Subcutaneous adipose tissue (tissue), 4 donors: ENCODE results near the gene SOX8. TPM values are rescaled to one million over a fixed set of nuclear protein-coding genes. Genes with fewer than 3 reads are reported as not detected.

Source experiments
- total RNA-seq, 4 donors: library from RNA; depleted of rRNA; stranded (reverse); fragments of >200 nt; gene quantifications; one replicate each; pipeline ENCODE4 v1.1.0, GENCODE V29; 2016
- TF ChIP-seq, protein P1 (sequence below): fragments of 450-650 bp; IDR thresholded peaks from one replicate; pipeline ENCODE4 v1.5.1; 2016; ENCODE audit warnings: low read depth, mild to moderate bottlenecking, control low read depth, antibody characterized with exemption, moderate library complexity

SOX8 gene
- total RNA-seq, 4 donors from 2014 or later, result 1.0 TPM; not detected in 3

DNA sequence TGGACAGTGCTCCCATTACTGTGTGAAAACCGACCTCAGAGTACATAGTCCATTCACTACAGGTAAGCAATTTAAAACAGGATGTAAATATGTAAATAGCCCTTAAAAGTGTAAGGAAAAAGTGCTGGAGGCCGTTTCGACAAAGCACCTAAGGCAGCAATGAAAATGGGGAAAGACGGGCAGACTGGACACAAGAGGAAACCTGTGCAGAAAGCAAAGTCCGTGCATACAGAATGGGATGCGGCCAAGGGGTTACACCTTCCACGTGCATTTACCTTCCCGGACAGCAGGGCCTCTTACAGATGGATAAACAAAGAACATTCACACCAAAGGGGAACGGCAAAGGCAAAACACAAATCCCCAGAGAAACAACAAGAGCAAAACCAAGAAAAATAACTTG is 42.8 kb upstream of the SOX8 start:
- TF ChIP-seq, protein P1, sequence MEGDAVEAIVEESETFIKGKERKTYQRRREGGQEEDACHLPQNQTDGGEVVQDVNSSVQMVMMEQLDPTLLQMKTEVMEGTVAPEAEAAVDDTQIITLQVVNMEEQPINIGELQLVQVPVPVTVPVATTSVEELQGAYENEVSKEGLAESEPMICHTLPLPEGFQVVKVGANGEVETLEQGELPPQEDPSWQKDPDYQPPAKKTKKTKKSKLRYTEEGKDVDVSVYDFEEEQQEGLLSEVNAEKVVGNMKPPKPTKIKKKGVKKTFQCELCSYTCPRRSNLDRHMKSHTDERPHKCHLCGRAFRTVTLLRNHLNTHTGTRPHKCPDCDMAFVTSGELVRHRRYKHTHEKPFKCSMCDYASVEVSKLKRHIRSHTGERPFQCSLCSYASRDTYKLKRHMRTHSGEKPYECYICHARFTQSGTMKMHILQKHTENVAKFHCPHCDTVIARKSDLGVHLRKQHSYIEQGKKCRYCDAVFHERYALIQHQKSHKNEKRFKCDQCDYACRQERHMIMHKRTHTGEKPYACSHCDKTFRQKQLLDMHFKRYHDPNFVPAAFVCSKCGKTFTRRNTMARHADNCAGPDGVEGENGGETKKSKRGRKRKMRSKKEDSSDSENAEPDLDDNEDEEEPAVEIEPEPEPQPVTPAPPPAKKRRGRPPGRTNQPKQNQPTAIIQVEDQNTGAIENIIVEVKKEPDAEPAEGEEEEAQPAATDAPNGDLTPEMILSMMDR, result no peak

DNA sequence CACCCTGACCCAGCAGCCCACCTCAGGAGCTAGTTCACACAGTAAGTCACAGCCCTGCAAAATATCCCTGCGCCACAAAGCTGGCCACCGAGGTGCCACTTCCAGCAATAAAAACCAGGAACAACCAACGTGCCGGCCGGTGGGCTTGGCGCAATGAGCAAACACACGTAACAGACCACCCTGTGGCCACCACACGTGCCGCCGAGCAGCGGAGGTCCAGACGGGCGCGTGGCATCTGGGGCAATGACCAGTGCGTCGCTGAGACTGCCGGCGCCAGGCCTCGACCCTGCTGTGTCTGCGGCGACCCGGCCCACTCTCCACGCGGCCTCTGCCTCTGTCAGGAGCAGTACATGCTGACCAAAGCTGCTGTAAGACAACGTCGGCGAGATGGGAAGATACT is 42.3 kb upstream of the SOX8 start:
- TF ChIP-seq, protein P1, result no peak

DNA sequence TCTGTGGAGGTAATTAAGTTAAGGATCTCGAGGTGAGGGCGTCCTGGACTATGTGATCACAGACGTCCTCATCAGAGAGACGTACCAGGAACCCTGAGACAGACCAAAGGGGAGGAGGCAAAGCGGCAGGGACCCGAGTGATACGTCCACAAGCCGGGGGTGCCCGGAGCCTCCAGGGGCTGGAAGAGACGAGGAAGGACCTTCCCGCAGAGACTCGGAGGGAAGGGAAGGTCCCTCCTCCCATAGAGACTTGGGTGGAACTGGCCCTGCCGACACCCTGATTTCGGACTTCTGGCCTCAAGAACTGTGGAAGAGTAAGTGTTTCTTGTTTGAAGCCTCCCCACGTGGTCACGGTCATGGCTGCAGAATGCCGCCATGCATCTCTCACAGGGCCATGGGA is 41.6 kb upstream of the SOX8 start:
- TF ChIP-seq, protein P1, result no peak

DNA sequence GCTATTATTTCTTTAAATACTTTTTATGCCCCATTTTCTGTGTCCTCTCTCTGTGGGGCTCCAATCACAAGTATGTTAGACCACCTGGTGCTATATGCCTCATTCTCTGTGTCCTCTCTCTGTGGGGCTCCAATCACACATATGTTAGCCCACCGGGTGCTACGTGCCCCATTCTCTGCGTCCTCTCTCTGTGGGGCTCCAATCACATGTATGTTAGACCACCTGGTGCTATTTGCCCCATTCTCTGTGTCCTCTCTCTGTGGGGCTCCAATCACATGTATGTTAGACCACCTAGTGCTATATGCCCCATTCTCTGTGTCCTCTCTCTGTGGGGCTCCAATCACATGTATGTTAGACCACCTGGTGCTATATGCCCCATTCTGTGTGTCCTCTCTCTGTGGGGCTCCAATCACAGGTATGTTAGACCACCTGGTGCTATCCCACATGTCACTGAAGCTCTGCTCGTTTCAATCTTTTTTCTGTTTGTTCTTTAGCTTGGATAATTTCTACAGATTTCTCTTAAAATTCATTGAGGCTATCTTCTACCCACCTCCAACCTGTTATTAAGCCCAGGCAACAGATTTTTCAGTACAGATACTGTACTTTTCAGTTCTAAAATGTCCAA is 39.0 kb upstream of the SOX8 start:
- TF ChIP-seq, protein P1, result no peak

DNA sequence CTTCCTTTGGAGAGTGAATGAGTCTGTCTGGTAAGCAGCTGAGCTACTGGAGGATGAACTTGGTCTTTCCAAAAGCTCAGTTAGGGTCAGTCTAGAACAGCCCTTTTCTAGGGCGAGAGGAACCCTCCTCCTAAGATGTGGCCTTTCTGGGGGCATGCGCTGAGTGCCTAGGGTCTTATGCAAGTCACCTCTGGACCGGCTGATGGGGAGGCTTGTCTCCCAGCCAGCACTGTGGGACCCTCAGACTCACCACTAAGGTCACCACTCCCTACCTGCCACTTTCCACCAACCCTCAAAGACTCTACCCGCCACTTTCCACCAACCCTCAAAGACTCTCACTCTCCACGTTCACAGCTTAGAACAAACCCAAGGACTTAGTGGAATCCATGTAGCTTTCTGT is 37.6 kb upstream of the SOX8 start:
- TF ChIP-seq, protein P1, result no peak

DNA sequence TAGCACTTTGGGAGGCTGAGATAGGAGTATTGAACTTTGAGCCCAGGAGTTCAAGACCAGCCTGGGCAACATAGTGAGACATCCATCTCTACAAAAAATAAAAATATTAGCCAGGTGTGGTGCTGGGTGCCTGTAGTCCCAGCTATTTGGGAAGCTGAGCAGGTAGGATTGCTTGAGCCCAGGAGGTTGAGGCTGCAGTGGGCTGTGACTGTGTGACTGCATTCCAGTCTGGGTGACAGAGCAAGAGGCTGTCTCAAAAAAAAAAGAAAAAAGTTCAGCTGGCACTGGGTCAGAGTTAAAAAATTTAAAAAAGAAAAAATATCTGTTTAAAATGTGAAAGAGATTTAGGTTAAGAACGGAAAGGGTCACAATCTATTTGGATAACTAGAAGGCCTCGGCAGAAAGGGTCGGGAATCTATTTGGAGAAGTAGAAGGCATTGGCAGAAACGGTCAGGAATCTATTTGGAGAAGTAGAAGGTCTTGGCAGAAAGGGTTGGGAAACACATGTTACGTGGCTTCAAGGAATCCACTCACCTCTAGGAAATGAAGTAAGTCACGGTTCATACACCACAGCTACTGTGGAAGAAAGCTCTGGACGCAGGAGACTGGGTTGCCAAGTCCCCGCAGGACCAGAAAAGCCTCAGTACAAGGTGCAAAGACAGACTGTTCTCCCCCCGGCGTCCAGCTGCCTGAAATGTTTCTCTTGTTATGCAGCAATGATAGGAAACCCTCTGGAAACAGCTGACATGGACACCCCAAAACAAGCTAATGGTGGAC is 36.1 kb upstream of the SOX8 start:
- TF ChIP-seq, protein P1, result no peak

DNA sequence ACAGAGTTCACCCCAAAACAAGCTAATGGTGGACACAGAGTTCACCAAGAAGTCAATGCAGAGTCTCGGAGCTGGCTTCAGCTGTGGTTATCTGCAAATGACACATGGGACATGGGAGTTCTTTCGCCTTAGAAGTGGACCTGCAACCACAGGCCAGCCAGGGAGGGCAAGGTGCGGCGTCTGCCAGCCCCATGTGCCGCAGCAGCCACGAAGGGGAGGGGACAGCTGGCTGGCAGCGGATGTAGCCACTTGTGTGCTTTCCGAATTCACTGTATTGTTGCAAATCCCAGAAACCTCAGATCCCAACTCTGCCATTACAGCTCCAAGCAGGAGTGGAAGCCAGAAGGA is 35.5 kb upstream of the SOX8 start:
- TF ChIP-seq, protein P1, result no peak
